ENCODE results near the gene FNBP1.
"Not testable (repeated sequence)": the region's sequence is repeated elsewhere in the genome, so short reads cannot be mapped to it uniquely, and the experiment has no call there.

FNBP1 gene

GRCh38 chr9:129910628-129911567 lies 132.1 kb downstream of the FNBP1 start:
- no peak for DNase-seq

GRCh38 chr9:129909851-129910250 lies 133.1 kb downstream of the FNBP1 start:
- no peak for DNase-seq

GRCh38 chr9:129908906-129909305 lies 134.1 kb downstream of the FNBP1 start:
- no peak for DNase-seq

GRCh38 chr9:129907201-129907600 lies 135.8 kb downstream of the FNBP1 start:
- no peak for DNase-seq

- DNase-seq: no peak
Measured at GRCh38 chr9:129906298-129906697, 136.7 kb downstream of the FNBP1 start.

GRCh38 chr9:129904734-129905133 lies 138.3 kb downstream of the FNBP1 start:
- DNase-seq: no peak

- DNase-seq: no peak
Measured at GRCh38 chr9:129902740-129903134, 140.3 kb downstream of the FNBP1 start.

- DNase-seq: no peak
Measured at GRCh38 chr9:129901993-129902739, 140.8 kb downstream of the FNBP1 start.

GRCh38 chr9:129900263-129901027 lies 142.5 kb downstream of the FNBP1 start:
- no peak for DNase-seq

- DNase-seq: no peak
Measured at GRCh38 chr9:129899620-129900019, 143.4 kb downstream of the FNBP1 start.

- no peak for DNase-seq
Measured at GRCh38 chr9:129898185-129898584, 144.8 kb downstream of the FNBP1 start.

- no peak for DNase-seq
Measured at GRCh38 chr9:129897263-129897662, 145.7 kb downstream of the FNBP1 start.

GRCh38 chr9:129895376-129896268 lies 147.4 kb downstream of the FNBP1 start:
- no peak for DNase-seq

GRCh38 chr9:129894120-129894823 lies 148.7 kb downstream of the FNBP1 start:
- no peak for DNase-seq

- DNase-seq: no peak
Measured at GRCh38 chr9:129891569-129891968, 151.4 kb downstream of the FNBP1 start.

- not testable (repeated sequence) for DNase-seq
Measured at GRCh38 chr9:129890718-129891299, 152.2 kb downstream of the FNBP1 start.

GRCh38 chr9:129889941-129890717 lies 152.9 kb downstream of the FNBP1 start:
- DNase-seq: no peak

- DNase-seq: no peak
Measured at GRCh38 chr9:129889122-129889940, 153.7 kb downstream of the FNBP1 start.

All from NCI-H446 (cell line).